SK-N-DZ (cell line): ENCODE results near the gene TXNRD3.
"Not testable (repeated sequence)": the region's sequence is repeated elsewhere in the genome, so short reads cannot be mapped to it uniquely, and the experiment has no call there.

Source experiments
- DNase-seq: peaks from one replicate; pipeline ENCODE4 v3.0.0-alpha.2; 2015; ENCODE audit warnings: low spot score

TXNRD3 gene

GRCh38 chr3:126595479-126595878 is 59.4 kb downstream of the TXNRD3 start:
- not testable (repeated sequence) for DNase-seq

DNA sequence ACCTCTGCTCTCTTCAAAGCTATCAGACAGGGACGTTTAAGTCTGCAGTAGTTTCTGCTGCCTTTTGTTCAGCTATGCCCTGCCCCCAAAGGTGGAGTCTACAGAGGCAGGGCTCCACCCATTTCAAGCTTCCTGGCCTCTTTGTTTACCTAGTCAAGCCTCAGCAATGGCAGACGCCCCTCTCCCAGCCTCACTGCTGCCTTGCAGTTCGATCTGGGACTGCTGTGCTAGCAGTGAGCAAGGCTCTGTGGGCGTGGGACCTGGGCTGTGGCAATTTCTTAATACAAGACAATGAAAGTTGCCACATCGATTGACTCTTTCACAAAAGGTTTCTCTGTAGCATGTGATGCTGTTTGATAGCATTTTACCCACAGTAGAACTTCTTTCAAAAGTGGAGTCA is 63.4 kb downstream of the TXNRD3 start:
- not testable (repeated sequence) for DNase-seq

DNA sequence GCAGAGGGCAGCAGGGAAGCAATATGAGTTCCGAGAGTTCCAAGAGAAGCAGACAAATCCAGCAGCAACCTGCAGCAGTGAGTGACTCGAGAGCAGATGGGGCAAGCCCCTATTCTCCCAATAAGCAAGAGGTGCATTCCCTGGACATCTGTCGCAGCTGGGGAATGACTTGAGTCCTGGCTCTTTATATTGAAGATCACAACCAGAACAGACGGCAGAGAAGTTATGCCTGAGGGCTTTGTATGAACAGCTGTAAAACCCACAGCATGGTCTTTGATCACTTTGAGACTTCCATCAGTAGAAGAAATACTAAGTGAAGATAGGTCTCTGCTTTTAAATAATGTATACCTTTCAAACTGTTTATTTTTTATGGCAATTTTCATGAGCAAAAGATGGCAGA is 72.6 kb downstream of the TXNRD3 start:
- no peak for DNase-seq

DNA sequence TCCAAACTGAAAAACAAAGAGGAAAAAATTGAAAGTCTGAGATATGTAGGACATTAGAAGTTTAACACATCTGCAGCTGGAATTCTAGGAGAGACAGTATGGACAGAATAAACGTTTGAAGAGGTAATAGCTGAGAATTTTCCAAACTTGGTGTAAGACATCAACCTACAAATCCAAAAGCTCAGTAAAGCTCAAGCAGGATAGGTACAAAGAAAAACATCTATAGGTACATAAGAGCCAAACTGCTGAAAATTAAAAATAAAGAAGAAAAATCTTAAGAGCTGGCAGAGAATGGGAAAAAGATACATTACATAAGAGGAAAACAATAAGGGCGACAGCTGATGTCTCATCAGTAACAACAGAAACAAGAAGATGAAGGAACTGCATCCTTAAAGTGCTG is 73.4 kb downstream of the TXNRD3 start:
- no peak for DNase-seq

DNA sequence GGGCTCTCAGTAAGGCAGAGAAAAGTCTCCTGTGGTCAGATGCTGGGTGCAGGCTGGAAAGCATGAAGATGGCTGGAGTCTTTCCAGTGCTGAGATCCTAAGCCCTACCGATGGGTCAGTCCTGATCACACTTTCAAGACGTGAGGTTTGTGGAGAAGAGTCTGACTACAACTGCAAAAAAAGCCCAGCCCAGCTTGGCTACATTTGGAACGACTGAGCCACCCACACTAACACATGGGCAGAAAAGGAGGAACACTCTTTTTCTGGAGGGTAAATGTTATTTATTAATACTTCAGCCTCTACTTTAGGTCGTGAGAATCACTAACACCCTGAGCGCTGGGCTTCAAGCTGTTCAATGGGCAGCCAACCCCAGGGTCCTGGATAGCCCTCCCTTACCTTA is 74.2 kb downstream of the TXNRD3 start:
- no peak for DNase-seq

GRCh38 chr3:126578702-126579101 is 76.2 kb downstream of the TXNRD3 start:
- no peak for DNase-seq

GRCh38 chr3:126577261-126577660 is 77.7 kb downstream of the TXNRD3 start:
- DNase-seq, result no peak

- peak; percentile 51 for DNase-seq
Measured at GRCh38 chr3:126573492-126574117, 81.3 kb downstream of the TXNRD3 start.

DNA sequence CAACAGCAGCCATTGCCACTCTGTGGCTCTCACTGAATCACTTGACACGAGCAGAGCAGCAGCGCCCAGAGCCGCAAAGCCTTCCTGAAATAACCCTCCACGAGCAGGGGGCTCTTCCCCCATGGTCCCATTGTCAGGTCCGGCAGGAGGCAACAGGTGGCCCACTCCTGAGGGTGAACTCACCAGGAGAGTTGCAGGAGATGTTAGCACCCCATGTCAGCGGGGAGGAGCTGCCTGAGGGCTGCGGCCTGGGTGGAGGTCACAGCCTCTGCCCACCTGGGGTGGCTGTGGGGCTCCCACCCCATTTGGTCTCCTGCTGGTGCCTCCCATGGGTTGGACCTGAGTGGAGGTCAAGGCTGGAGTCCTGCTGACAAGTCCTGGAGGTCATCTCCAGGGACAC is 83.8 kb downstream of the TXNRD3 start:
- no peak for DNase-seq

- DNase-seq, result no peak
Measured at GRCh38 chr3:126570103-126570541, 84.8 kb downstream of the TXNRD3 start.

- no peak for DNase-seq
Measured at GRCh38 chr3:126569390-126569975, 85.4 kb downstream of the TXNRD3 start.

DNA sequence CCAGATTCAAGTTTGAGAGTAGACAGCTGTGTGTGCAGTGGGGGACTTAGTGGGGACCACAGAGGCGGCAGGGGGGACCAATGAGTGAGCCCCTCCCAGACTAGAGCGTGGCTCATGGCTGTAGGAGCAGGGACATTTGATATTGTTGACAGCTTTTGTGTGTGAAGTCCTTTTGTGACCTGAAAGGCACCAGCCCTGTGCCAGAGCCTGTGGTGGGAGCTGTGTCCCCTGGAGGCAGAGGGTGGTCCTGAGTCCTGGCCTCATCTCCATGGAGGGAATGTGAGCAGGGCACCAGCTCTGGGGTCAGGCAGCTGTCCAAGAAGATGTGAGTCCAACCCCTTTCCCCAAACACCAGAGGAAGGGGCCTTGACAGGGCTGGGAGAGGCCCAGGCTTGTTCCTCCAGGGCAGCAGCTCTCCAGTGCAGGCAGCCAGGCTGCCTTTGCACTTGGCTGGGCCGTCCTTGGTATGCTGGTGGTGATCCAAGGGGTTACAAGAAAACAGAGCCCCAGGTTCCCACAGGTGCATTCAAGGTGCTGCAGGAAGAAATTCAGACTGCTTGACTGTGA is 86.1 kb downstream of the TXNRD3 start:
- DNase-seq, result no peak

- DNase-seq, result no peak
Measured at GRCh38 chr3:126567696-126568438, 87.1 kb downstream of the TXNRD3 start.

- DNase-seq, result no peak
Measured at GRCh38 chr3:126562737-126563276, 92.1 kb downstream of the TXNRD3 start.

- no peak for DNase-seq
Measured at GRCh38 chr3:126558336-126559071, 96.4 kb downstream of the TXNRD3 start, which contains the start of gene C3orf22. Gene C3orf22, minus strand, starts transcription at chr3:126558932. Its CDS starts 5,542 bp downstream, at chr3:126553390.

DNA sequence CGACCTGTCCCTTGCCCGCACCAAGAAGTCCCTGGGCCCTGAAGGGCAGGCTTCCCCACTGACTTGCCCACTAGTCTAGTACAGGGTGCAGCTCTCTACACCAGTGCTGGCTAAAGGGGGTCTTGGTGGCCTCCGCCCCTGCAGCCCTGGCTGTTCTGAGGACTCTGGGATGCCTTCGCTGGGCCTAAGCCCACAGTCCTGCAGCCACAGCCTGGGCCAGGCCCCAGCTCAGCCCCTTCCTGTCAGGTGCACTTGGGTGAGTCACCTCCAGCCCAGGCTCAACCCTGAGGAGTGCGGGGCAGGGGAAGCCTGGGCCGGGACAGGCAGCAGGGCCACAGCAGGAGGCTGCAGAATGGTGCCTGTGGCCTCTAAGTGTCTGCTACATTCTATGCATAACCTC is 97.2 kb downstream of the TXNRD3 start:
- no peak for DNase-seq

- DNase-seq, result no peak
Measured at GRCh38 chr3:126557415-126557745, 97.5 kb downstream of the TXNRD3 start.
